DOHH2 (cell line): Measurements from ENCODE around the gene SPACA7.

Experiments
- EZH2phosphoT487 ChIP-seq: fragments of 200-600 bp; sonication (generic); IDR thresholded peaks from 2 replicates; pipeline ENCODE4 v1.6.1; 2017; ENCODE audit warnings: borderline replicate concordance, mild to moderate bottlenecking, antibody characterized with exemption, low read length, moderate library complexity, mixed read lengths
- TF ChIP-seq, protein P1 (sequence below): fragments of 200-600 bp; sonication (generic); IDR thresholded peaks from one replicate; pipeline ENCODE4 v1.5.1; 2014; ENCODE audit warnings: antibody characterized with exemption, mild to moderate bottlenecking, low read depth, low read length; ENCODE audit not compliant: poor library complexity, severe bottlenecking

DNA sequence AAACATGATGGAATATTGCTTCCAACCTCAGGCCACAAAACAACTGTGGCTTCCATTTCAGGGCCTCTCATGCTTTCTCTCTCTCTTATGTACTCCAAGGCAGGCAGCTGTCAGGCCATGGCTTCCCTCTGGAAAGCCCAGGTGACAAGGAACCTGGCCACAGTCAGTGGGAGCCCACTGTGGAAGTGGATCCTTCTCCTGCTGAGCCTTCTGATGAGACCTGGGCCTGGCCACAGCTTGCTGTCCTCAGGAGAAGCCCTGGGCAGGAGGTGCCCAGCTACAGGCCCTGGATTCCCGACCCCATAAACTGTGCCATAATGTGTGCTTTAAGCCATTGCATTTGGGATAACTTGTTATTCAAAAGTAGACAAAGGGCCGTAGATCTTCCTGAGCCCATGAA is 71.2 kb downstream of the SPACA7 start:
- TF ChIP-seq, protein P1, sequence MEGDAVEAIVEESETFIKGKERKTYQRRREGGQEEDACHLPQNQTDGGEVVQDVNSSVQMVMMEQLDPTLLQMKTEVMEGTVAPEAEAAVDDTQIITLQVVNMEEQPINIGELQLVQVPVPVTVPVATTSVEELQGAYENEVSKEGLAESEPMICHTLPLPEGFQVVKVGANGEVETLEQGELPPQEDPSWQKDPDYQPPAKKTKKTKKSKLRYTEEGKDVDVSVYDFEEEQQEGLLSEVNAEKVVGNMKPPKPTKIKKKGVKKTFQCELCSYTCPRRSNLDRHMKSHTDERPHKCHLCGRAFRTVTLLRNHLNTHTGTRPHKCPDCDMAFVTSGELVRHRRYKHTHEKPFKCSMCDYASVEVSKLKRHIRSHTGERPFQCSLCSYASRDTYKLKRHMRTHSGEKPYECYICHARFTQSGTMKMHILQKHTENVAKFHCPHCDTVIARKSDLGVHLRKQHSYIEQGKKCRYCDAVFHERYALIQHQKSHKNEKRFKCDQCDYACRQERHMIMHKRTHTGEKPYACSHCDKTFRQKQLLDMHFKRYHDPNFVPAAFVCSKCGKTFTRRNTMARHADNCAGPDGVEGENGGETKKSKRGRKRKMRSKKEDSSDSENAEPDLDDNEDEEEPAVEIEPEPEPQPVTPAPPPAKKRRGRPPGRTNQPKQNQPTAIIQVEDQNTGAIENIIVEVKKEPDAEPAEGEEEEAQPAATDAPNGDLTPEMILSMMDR = no peak
- no peak for TF ChIP-seq EZH2phosphoT487
